ENCODE measurements around the gene ZNF594. TPM values are rescaled to one million over a fixed set of nuclear protein-coding genes. Genes with fewer than 3 reads are reported as not detected.
A peak's percentile ranks its signal among the peaks of the same experiment; 100 is the strongest.
"Not testable (repeated sequence)": the region's sequence is repeated elsewhere in the genome, so short reads cannot be mapped to it uniquely, and the experiment has no call there.

The ZNF594 gene
- total and polyA plus RNA-seq, 4 donors, result 1.6 to 14.4 (median 5.0) TPM

DNA sequence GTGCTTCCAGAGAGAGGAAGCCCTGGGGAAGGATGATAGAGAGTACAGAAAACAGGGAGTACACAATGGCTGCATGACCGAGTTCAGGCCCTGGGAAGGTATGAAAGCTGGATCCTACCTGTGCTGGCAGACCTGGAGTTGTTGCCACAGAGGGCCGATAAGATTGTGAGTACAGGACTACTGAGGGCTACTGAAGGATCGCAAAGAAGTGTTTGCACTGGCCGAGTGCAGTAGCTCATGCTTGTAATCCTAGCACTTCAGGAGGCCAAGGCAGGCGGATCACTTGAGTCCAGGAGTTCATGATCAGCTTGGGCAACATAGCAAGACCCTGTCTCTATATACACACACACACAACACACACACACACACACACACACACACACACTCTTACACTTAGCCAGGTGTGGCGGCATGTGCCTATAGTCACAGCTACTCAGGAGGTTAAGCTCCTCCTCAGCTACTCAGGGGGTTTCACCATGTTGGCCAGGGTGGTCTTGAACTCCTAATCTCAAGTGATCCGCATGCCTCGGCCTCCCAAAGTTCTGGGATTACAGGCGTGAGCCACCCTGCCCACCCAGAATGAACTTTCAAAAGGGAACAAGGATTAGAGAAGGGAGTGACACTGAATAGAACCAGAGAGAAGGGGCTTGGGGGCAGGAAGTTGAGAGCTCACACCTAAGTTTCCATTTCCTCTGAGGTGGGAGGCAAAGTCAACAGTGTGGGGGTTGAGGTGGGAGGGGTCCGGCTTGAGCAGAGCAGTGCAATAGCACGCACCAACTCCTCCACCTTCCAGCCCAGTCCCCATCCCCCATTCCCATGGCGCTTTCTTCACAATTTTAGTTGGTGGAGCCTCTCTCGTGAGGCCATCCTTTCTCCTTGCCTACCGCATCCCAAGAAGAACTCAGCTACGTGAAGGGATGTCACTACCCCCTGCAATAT lies 35.5 kb upstream of the ZNF594 start:
- peaks cover 0 to 7% (median 0%) of the 10 kb centered on the region in 4 donors for H3K9me3 ChIP-seq (ENCODE audit: control insufficient read depth in 4 of 4, insufficient read depth in 3 of 4, low read length in 3 of 4)
- peaks cover 0 to 15% (median 8%) of the 10 kb centered on the region in 4 donors for H3K36me3 ChIP-seq (ENCODE audit: control insufficient read depth in 4 of 4, insufficient read depth in 4 of 4, low read length in 4 of 4)
- DNase-seq, result no peak
- no peak overlapping the region for H3K4me3 ChIP-seq
- ATAC-seq (ENCODE audit: insufficient read depth, low FRiP score), result peak; percentile 24
- WGBS, 2 donors, result 80 to 89% methylated on average over 15 of the region's 15 CpGs
- TF ChIP-seq, protein P1, sequence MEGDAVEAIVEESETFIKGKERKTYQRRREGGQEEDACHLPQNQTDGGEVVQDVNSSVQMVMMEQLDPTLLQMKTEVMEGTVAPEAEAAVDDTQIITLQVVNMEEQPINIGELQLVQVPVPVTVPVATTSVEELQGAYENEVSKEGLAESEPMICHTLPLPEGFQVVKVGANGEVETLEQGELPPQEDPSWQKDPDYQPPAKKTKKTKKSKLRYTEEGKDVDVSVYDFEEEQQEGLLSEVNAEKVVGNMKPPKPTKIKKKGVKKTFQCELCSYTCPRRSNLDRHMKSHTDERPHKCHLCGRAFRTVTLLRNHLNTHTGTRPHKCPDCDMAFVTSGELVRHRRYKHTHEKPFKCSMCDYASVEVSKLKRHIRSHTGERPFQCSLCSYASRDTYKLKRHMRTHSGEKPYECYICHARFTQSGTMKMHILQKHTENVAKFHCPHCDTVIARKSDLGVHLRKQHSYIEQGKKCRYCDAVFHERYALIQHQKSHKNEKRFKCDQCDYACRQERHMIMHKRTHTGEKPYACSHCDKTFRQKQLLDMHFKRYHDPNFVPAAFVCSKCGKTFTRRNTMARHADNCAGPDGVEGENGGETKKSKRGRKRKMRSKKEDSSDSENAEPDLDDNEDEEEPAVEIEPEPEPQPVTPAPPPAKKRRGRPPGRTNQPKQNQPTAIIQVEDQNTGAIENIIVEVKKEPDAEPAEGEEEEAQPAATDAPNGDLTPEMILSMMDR (IDR thresholded peaks at IDR 0.05; ENCODE audit: control extremely low read depth, extremely low read depth), result no peak
- peak overlapping the region in 1 of 2 donors; percentile 70 for H3K27ac ChIP-seq (ENCODE audit: low read depth in 1 of 2, low read length in 1 of 2)
- H3K27me3 ChIP-seq (ENCODE audit: control insufficient read depth in 3 of 3, insufficient read depth in 3 of 3, low read length in 2 of 3), result no peaks in the 10 kb centered on the region
- H3K9ac ChIP-seq (ENCODE audit: insufficient read depth in 1 of 2, low read length in 2 of 2), result no peak overlapping the region
- peaks cover 0 to 9% (median 0%) of the 10 kb centered on the region in 5 donors for H3K4me1 ChIP-seq (ENCODE audit: control insufficient read depth in 5 of 5, insufficient read depth in 5 of 5, low read length in 5 of 5)

DNA sequence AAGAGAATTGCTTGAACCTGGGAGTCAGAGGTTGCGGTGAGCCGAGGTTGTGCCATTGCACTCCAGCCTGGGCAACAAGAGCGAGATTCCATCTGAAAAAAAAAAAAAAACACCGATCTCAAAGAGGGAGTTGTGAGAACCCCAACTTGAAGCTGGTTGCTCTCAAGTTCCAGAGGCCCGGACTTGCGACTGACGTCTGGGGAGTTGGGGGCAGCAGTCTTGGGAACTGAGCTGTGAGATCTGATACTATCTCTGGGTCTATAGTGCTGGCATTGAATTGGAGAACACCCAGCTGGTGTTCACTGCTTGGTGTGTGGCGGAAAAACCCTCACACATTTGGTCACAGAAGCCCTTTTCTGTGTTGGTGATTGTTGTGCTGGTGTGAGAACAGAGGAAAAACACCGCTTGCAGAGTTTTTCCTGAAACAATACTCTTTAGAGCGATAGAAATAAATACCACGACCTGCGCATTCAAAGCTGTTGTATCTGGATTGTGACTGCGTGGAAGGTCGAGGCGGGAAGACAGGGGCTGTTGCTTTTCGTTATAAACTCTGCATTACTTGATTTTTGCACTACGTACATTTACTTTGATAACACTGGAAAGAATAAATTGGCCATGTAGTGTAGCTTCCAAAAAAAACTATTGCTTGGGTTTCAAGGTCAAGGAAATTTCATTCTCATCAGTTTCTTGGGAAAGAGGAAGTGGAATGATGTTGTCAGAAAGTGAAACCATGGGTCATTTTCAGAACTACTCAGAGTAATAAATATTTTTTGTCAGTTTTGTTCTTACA lies 34.2 kb upstream of the ZNF594 start:
- Histone ChIP-seq H3K27ac (ENCODE audit: low read depth in 1 of 2, low read length in 1 of 2) (no peak overlapping the region), H3K9me3 (ENCODE audit: control insufficient read depth in 4 of 4, insufficient read depth in 3 of 4, low read length in 3 of 4) (peaks cover 0 to 6% (median 0%) of the 10 kb centered on the region in 4 donors), H3K36me3 (ENCODE audit: control insufficient read depth in 4 of 4, insufficient read depth in 4 of 4, low read length in 4 of 4) (peaks cover 0 to 11% (median 6%) of the 10 kb centered on the region in 4 donors), H3K4me3 (no peak overlapping the region), H3K27me3 (ENCODE audit: control insufficient read depth in 3 of 3, insufficient read depth in 3 of 3, low read length in 2 of 3) (no peaks in the 10 kb centered on the region), H3K9ac (ENCODE audit: insufficient read depth in 1 of 2, low read length in 2 of 2) (no peak overlapping the region), H3K4me1 (ENCODE audit: control insufficient read depth in 5 of 5, insufficient read depth in 5 of 5, low read length in 5 of 5) (peaks cover 0 to 9% (median 0%) of the 10 kb centered on the region in 5 donors)
- 89% methylated on average over 17 of the region's 17 CpGs for WGBS, 2 donors
- TF ChIP-seq, protein P1 (IDR thresholded peaks at IDR 0.05; ENCODE audit: control extremely low read depth, extremely low read depth), result no peak
- DNase-seq, result no peak
- ATAC-seq (ENCODE audit: insufficient read depth, low FRiP score), result no peak

DNA sequence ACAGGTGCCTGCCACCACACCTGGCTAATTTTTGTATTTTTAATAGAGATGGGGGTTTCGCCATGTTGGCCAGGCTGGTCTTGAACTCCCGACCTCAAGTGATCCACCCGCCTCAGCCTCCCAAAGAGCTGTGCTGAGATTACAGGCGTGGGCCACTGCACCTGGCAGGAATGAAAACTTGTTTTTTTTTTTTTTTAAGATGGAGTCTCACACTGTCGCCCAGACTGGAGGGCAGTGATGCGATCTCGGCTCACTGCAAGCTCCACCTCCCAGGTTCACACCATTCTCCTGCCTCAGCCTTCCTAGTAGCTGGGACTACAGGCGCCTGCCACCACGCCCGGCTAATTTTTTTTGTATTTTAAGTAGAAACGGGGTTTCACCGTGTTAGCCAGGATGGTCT lies 30.2 kb upstream of the ZNF594 start:
- WGBS, 2 donors, result 88 to 96% methylated on average over 12 of the region's 12 CpGs
- not testable (repeated sequence) for H3K4me1 ChIP-seq (ENCODE audit: control insufficient read depth in 5 of 5, insufficient read depth in 5 of 5, low read length in 5 of 5); H3K36me3 ChIP-seq (ENCODE audit: control insufficient read depth in 4 of 4, insufficient read depth in 4 of 4, low read length in 4 of 4); ATAC-seq (ENCODE audit: insufficient read depth, low FRiP score); DNase-seq; H3K27ac ChIP-seq (ENCODE audit: low read depth in 1 of 2, low read length in 1 of 2); H3K9me3 ChIP-seq (ENCODE audit: control insufficient read depth in 4 of 4, insufficient read depth in 3 of 4, low read length in 3 of 4); H3K27me3 ChIP-seq (ENCODE audit: control insufficient read depth in 3 of 3, insufficient read depth in 3 of 3, low read length in 2 of 3); H3K9ac ChIP-seq (ENCODE audit: insufficient read depth in 1 of 2, low read length in 2 of 2); H3K4me3 ChIP-seq

DNA sequence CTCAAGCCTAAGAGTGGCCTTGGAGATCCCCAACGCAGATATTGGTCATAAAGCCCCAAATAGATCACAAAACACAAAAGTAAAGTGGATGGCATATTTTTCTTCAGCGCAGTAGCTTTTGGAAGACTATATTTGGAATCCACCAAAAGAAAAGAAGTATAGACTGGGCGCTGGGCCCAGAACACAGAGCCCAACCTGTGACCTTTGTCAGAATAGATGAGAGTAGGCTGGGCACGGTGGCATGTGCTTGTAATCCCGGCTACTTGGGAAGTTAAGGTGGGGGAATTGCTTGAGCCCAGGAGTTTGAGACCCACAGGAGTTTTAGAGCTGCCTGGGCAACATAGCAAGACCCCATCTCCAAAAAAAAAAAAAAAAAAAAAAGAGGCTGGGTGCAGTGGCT lies 28.4 kb upstream of the ZNF594 start:
- 86 to 97% methylated on average over 5 of the region's 5 CpGs for WGBS, 2 donors
- Histone ChIP-seq H3K36me3 (ENCODE audit: control insufficient read depth in 4 of 4, insufficient read depth in 4 of 4, low read length in 4 of 4) (peaks cover 9 to 18% (median 10%) of the 10 kb centered on the region in 4 donors), H3K27me3 (ENCODE audit: control insufficient read depth in 3 of 3, insufficient read depth in 3 of 3, low read length in 2 of 3) (no peaks in the 10 kb centered on the region), H3K4me1 (ENCODE audit: control insufficient read depth in 5 of 5, insufficient read depth in 5 of 5, low read length in 5 of 5) (no peaks in the 10 kb centered on the region), H3K9me3 (ENCODE audit: control insufficient read depth in 4 of 4, insufficient read depth in 3 of 4, low read length in 3 of 4) (peaks cover 0 to 2% (median 0%) of the 10 kb centered on the region in 4 donors), H3K9ac (ENCODE audit: insufficient read depth in 1 of 2, low read length in 2 of 2) (no peak overlapping the region), H3K27ac (ENCODE audit: low read depth in 1 of 2, low read length in 1 of 2) (no peak overlapping the region), H3K4me3 (no peak overlapping the region)
- ATAC-seq (ENCODE audit: insufficient read depth, low FRiP score) (no peak), DNase-seq (no peak)
- TF ChIP-seq, protein P1 (IDR thresholded peaks at IDR 0.05; ENCODE audit: control extremely low read depth, extremely low read depth), result no peak

Data from lung (tissue), 12 donors.